Myocyte (in vitro differentiated cells): Measurements from ENCODE around the gene EML5. TPM values are rescaled to one million over a fixed set of nuclear protein-coding genes. Genes with fewer than 3 reads are reported as not detected.
A peak's percentile ranks its signal among the peaks of the same experiment; 100 is the strongest.

Source experiments
- DNase-seq: peaks from one replicate; pipeline ENCODE4 v3.0.0-alpha.2; 2012; ENCODE audit warnings: low read depth
- total RNA-seq: library from RNA; depleted of rRNA; stranded (reverse); fragments of >200 nt; gene quantifications from 2 replicates; pipeline ENCODE4 v1.2.3, GENCODE V29; 2014

Gene EML5
- total RNA-seq, 1 donor from 2014 or later = not detected

DNA sequence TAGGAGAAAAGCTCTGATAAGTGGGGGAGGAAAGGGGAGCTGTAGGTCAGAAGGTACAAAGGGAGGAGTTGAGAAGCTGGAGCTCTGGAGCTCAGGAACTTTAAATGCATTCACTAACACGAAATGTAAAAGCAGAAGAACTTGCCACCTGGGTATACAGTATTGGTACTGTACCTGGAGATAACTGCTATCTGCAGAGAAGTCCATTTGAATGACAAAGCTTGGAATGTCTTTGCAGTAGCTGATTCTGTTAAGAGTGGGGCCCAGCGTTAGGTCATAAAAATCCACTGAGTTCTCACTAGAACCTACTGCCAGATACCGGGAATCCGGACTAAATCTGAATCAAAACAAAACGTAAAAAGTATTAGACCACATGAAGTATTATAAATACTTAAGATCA is 174.3 kb downstream of the EML5 start:
- no peak for DNase-seq

GRCh38 chr14:88617479-88617878 is 175.3 kb downstream of the EML5 start:
- DNase-seq = no peak

DNA sequence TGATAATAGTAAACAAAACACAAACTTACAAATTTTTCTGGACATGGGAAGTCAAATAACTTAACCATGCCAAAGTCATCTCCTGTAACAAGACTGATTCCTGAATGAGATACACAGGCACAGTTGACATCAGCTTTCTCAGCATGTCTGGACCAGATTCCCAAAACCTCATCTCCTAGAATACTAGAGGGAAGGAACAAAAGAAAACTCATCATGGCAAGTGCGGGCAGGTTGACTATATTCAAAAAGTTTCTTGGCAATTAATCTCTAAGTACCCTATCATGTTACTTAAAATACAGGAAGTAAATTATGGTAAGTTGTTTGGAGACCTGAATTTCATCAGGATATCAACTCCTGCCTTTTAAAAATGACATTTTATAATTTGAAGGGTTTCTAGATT is 176.1 kb downstream of the EML5 start:
- DNase-seq = no peak

GRCh38 chr14:88614218-88614907 is 178.4 kb downstream of the EML5 start:
- DNase-seq = peak; percentile 53

DNA sequence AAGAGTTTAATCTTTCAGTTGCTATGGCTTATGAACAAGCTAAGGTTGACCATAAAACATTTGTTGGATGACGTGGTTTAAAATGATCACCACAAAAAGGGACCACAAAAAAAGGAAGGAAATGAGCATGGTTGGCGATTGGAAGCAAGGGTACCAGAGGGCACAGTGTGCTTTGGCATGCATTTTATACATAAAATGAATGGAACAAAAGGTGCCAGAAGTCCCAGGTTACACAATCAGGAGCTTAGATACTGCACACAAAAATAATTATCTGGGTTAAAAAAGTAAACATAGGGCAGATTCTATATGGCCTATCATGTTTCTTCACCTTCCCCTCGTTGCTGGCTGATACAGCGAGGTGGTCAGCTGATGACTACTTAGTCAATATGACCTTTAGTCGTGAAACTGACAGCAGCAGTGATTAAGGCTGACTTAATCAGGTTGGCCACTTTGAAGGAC is 179.2 kb downstream of the EML5 start:
- DNase-seq = peak; percentile 64

GRCh38 chr14:88612981-88613380 is 179.8 kb downstream of the EML5 start:
- peak; percentile 67 for DNase-seq

DNA sequence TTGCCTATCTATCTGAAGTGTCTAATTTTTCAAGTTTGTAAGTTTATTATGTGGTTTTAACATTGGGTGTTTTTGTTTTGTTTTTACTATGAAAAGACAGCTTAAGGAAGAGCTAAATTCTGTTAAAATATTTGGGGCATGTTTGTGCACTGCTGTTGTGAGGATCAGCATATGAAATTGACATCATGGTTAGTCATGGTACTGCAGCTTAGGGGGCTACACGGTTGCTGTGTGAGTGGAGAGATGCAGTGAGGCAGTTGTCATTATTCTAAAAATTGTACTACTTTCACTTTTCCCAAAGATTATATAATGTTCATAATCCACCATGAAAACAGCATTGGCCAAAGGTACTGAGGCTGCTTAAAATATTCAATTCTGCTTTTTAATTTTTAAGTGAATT is 180.9 kb downstream of the EML5 start:
- no peak for DNase-seq

GRCh38 chr14:88607829-88608228 is 184.9 kb downstream of the EML5 start:
- DNase-seq = no peak

- no peak for DNase-seq
Observed at GRCh38 chr14:88605594-88605993, 187.2 kb downstream of the EML5 start.

GRCh38 chr14:88604212-88604611 is 188.5 kb downstream of the EML5 start:
- DNase-seq = no peak

DNA sequence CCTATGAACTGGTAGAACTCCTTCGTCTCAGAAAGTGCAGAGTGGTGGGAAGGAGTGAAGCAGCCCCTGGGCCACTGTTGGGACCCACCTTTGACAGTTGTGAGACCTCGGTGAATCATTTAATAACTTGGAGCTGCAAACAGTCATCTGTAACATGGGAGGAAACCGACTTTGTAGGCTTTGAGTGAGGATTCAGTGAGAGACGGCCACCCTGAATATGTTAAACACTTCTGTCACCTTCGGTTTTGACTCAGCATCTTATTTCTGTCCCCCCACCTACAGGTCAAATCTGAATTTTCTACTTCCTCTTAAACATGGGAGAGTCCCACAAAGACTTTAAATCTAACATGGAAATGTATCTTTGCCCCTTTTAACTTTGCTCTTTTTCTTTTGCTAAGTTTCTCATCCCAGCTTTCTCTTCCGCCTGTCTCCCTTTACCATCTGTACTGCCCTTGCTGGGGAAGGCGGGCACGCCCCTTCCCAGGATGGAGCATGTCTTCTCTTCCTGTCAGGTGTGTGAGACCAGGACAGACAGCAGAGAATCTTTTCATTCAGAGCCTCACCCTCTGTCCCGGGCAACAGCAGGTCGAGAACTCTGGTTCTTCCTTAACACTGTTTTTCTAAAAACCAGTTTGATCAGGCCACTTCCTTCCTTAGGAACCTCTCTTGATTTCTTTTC is 192.9 kb downstream of the EML5 start:
- no peak for DNase-seq

- DNase-seq = no peak
Observed at GRCh38 chr14:88599326-88599725, 193.4 kb downstream of the EML5 start.

- DNase-seq = no peak
Observed at GRCh38 chr14:88598097-88598675, 194.6 kb downstream of the EML5 start.

DNA sequence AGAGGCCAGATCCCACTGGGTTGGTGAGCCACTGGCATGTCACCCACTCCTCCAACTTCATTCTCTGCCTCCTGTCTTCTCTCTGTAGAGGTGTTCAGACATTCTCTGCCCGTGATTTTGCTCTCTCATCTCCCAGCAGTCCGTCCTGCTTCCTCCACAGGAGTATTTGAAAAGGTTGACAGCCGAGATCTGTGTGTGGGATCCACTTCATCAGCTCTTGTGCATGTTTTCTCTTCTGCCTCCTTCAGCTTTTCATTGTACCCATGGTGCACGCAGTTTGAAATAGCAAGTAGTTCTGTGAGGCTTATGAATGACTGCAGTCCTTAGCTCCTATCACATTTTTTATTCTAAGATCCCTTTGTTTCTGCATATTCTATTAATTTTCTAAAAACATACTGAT is 195.2 kb downstream of the EML5 start:
- no peak for DNase-seq

DNA sequence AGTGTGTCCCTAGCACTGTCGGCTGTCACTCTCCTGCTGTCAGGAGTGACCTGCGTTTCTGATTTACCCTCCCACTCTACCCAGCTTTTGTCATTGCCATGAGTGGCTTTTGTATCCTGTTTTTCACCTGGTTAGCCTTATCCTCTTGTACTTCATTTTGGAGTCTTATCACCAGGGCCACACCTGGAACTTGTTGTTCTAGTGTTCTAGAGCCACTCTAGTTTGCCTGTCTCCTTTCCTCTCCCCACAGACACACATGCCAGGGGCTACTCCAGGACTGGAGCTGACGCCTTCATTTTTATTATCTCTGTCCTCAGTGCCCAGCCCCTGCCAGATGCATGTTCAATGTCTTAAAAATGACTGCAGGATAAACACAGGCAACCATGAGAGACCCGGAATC is 195.7 kb downstream of the EML5 start:
- no peak for DNase-seq

GRCh38 chr14:88592031-88592430 is 200.7 kb downstream of the EML5 start:
- DNase-seq = no peak

- no peak for DNase-seq
Observed at GRCh38 chr14:88590173-88590572, 202.6 kb downstream of the EML5 start.

GRCh38 chr14:88588081-88588480 is 204.7 kb downstream of the EML5 start:
- DNase-seq = no peak

DNA sequence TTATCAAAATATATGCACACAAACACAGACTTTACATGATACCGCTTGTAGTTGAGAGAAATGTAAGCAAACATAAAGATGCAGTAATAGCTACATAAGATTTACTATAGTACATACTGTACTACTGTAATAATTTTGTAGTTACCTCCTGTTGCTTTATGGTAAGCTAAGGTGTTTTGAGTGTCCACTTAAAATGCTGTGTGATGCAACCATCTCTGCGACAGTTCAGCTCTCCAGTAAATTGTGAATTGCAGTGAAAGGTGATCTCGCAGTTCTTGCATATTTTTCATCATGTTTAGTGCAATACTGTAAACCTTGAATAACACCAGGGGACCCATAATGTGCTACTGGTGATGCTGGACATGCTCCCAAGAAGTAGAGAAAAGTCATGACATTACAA is 208.3 kb downstream of the EML5 start:
- no peak for DNase-seq

- no peak for DNase-seq
Observed at GRCh38 chr14:88576222-88576621, 216.5 kb downstream of the EML5 start.

DNA sequence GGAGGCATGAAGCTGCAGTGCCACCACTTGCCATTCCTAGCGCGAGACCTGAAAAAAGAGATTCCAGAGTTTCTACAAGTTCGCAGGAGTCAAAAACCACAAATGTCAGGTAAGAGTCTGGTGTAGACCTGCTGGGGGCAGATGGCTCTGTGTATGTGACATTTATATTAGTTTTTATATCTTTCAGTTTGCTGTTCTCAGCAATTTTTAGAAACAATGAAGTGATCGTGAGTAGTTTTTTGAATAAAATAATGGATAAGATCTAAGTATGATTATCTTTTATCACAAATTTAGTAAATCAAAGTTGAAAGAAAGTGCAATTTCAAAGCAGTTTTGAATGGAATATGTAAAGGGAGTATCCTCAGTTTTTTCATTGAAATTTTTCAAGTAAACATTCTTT is 220.6 kb downstream of the EML5 start:
- no peak for DNase-seq

GRCh38 chr14:88568196-88568595 is 224.6 kb downstream of the EML5 start:
- DNase-seq = no peak

GRCh38 chr14:88565427-88565826 is 227.3 kb downstream of the EML5 start:
- no peak for DNase-seq
